Activated T-helper 1 cell treated with anti-CD3 and anti-CD28 coated beads, Interleukin-2, amount 50 U/mL, for 16 hours (primary cell): ENCODE results near the gene ESX1.
"Not testable (repeated sequence)": the region's sequence is repeated elsewhere in the genome, so short reads cannot be mapped to it uniquely, and the experiment has no call there.

Experiments
- DNase-seq, 2 donors: peaks; one replicate each; pipeline ENCODE4 v3.0.0-alpha.2; 2020; ENCODE audit warnings: low read depth in 1 of 2, low spot score in 1 of 2

ESX1 gene

GRCh38 chrX:104254442-104255115 lies at the start of gene ESX1:
ESX1 (minus strand) TSS chrX:104254933; CDS start chrX:104254849, 84 bp downstream.
- DNase-seq: no peak

- no peak for DNase-seq
These were observed 40.9 kb upstream of the ESX1 start for GRCh38 chrX:104295636-104296035.

GRCh38 chrX:104288961-104289360 lies 34.2 kb upstream of the ESX1 start:
- DNase-seq: no peak

DNA sequence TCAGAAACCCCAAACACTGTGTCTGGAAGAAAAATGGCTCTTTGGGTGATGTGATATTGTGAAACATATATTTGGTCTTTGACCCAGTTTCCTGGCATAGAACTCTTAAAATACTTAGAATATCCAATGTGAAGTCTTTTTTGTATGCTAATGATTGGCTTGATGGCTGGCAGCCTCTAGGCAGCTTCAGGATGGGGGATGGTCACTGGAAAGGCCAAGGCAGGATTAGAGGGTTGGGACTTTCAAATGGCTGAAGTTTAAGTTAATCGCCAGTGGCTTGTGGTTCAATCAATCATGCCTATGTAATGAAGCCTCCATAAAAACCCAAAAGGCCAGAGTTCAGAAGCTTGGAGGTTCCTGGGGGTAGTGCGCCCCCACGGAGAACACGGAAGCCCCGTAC lies 33.5 kb upstream of the ESX1 start:
- no peak for DNase-seq

DNA sequence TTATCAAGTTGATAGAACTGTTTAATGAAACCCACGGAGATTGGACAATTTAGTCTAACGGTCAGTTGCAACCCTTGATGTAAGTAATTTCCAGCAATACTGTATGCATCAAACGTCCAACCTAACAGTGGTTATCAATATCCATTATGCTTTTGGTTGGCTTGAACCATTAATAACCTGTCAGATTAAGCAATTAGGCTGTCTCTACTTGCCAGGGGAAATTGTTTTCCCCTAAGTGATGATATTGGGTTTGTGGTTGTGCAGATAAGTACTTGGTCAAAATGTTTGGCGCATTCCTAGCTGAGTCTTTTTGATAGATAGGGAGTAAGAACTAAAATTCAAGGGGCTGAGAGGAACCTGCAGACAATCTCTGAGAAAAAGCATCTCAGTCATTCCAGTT lies 30.5 kb upstream of the ESX1 start:
- no peak for DNase-seq

GRCh38 chrX:104284507-104284906 lies 29.8 kb upstream of the ESX1 start:
- no peak for DNase-seq

GRCh38 chrX:104282166-104282725 lies 27.5 kb upstream of the ESX1 start:
- DNase-seq: no peak

GRCh38 chrX:104281564-104281963 lies 26.8 kb upstream of the ESX1 start:
- no peak for DNase-seq

- DNase-seq: no peak
These were observed 25.9 kb upstream of the ESX1 start for GRCh38 chrX:104280609-104281008.

DNA sequence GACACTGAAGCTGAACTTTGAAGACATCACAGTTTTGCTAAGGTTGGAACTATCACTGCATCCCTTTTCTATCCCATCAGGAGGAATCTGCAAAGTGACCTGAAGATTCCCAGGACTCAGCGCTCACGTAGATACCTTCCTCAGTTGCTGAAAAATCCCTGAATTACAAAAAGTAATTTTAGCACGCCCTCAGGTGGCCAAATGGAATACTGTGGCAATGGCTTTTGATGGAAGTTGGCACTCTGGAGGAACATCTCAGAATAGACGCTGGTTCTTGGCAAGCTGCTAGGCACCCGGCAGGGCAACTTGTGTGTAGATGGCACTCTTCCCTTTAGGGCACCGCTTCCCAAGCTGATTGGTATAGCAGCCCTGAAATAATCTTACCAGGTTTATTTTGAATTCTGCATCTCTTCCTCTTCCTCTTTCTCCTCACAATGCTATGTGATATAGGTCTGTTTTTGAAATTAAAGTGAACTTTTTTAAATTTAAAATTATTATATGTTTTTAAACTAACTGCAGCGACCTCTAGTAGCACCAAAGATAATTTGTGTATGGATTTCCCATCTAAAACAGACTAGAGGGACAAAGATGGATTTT lies 16.3 kb upstream of the ESX1 start:
- no peak for DNase-seq

DNA sequence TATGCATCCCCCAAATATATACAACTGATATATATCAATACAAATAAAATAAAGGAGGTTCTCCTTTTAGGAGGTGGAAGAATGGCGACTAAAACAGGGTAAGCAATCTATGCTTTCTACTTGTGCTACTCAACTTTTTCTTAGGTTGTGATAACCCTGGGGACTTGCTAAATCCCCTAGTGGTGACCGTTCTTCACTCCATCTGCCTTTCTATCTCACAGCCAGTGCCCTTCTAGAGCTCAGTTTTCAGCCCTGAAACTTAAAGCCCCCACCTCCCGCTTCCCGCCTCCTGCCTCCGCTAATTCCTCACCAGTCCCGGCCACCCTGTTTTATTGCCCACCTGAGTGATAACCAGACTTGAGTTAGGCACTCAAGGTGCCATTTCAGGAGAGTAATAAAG lies 15.5 kb upstream of the ESX1 start:
- DNase-seq: no peak

- DNase-seq: no peak
These were observed 732 bp upstream of the ESX1 start for GRCh38 chrX:104255465-104255864.

- no peak for DNase-seq
These were observed 929 bp downstream of the ESX1 start for GRCh38 chrX:104253567-104254441.

DNA sequence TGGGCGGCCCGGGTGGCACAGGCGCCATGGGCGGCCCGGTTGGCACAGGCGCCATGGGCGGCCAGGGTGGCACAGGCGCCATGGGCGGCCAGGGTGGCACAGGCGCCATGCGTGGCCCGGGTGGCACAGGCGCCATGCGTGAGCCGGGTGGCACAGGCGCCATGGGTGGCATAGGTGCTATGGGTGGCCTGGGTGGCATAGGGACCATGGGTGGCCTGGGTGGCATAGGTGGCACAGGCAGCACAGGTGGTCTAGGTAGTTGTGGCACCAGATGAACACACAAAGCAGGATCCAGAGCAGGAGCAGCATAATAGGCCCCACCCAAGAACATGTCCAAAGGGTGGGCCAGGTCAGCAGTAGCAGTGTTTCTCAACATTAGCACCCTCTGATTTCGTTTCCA lies 4.3 kb downstream of the ESX1 start:
- DNase-seq: no peak

DNA sequence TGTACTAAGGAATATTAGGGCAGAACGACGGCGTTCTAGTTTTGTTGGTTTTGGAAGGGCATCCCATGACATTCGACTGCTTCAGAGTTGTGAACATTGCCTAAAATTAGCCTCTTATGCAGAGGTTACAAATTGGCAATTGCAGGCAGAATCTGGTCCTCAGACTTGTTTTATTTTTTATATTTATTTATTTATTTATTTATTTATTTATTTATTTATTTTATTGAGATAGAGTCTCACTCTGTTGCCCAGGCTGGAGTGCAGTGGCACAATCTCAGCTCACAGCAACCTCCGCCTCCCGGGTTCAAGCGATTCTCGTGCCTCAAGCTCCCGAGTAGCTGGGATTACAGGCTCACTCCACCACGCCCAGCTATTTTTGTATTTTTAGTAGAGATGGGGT lies 24.7 kb downstream of the ESX1 start:
- not testable (repeated sequence) for DNase-seq

DNA sequence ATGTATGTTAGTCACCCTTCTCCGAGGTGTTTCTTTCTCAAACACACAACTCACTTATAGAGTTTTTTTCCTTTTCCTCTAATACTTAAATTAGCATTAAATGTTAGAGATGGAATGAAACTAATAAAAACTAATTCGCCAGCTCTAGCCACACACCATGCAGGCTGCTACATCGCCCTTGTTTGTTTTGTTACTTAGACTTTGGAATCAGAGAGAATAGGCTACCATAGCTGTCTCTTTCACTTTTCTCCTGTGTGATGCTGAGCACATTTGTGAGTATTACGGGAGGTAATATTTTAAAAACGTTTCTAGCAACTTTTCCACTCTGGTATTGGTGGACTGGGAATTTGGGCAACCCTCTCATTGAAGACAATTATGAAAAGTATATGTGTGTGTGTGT lies 43.5 kb downstream of the ESX1 start:
- DNase-seq: no peak

DNA sequence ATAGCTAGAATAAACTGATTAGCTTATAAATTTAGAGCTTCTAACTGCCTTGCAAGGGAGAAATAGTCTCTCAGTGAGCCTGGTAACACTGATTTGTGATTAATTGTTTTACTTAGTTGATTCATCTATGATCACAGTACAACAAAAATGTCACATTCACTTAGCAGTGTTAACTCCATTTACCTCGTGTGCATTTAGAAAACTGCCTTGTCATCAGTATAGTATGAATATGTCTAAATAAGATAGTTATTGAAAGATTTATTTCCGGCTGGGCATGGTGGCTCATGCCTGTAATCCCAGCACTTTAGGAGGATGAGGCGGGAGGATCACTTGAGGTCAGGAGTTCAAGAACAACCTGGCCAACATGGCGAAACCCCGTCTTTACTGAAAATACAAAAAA lies 49.2 kb downstream of the ESX1 start:
- DNase-seq: no peak
